H9 (cell line): Measurements from ENCODE around the gene KIF16B. TPM values are rescaled to one million over a fixed set of nuclear protein-coding genes. Genes with fewer than 3 reads are reported as not detected.

Experiments used
- DNase-seq: peaks from one replicate; pipeline ENCODE4 v3.0.0-alpha.2; 2017
- H2AFZ ChIP-seq: one replicate; pipeline ENCODE4 v1.6.1; 2013; ENCODE audit warnings: mild to moderate bottlenecking, low read length, control low read depth, moderate library complexity
- H2AK5ac ChIP-seq: 2 replicates; pipeline ENCODE4 v1.6.1; 2013; ENCODE audit warnings: low read length, control low read depth, mixed read lengths; ENCODE audit not compliant: insufficient read length
- H2BK120ac ChIP-seq: one replicate; pipeline ENCODE4 v1.6.1; 2013; ENCODE audit warnings: low read depth, mild to moderate bottlenecking, low read length, control low read depth, inconsistent platforms; ENCODE audit not compliant: poor library complexity, severe bottlenecking
- H2BK12ac ChIP-seq: 2 replicates; pipeline ENCODE4 v1.6.1; 2013; ENCODE audit warnings: low read length, control low read depth, mixed read lengths, low read depth; ENCODE audit not compliant: insufficient read length
- H2BK15ac ChIP-seq: 2 replicates; pipeline ENCODE4 v1.6.1; 2013; ENCODE audit warnings: low read depth, low read length, control low read depth
- H2BK20ac ChIP-seq: one replicate; pipeline ENCODE4 v1.6.1; 2013; ENCODE audit warnings: low read depth, mild to moderate bottlenecking, low read length, control low read depth, inconsistent platforms; ENCODE audit not compliant: poor library complexity, severe bottlenecking
- H2BK5ac ChIP-seq: 2 replicates; pipeline ENCODE4 v1.6.1; 2013; ENCODE audit warnings: low read length, control low read depth, mixed read lengths; ENCODE audit not compliant: insufficient read length
- H3K14ac ChIP-seq: 2 replicates; pipeline ENCODE4 v1.6.1; 2013; ENCODE audit warnings: low read length, control low read depth; ENCODE audit not compliant: insufficient read depth
- H3K18ac ChIP-seq: 2 replicates; pipeline ENCODE4 v1.6.1; 2013; ENCODE audit warnings: low read depth, mild to moderate bottlenecking, mixed read lengths, low read length, control low read depth; ENCODE audit not compliant: insufficient read length
- H3K23ac ChIP-seq: 2 replicates; pipeline ENCODE4 v1.6.1; 2013; ENCODE audit warnings: low read length, control low read depth, mixed read lengths, low read depth; ENCODE audit not compliant: insufficient read length
- H3K23me2 ChIP-seq: 2 replicates; pipeline ENCODE4 v1.6.1; 2013; ENCODE audit warnings: low read depth, mild to moderate bottlenecking, mixed read lengths, low read length, control low read depth; ENCODE audit not compliant: insufficient read length, poor library complexity, severe bottlenecking
- H3K27ac ChIP-seq: 2 replicates; pipeline ENCODE4 v1.5.1; 2013; ENCODE audit warnings: low read length, control low read depth, mixed read lengths, low read depth; ENCODE audit not compliant: insufficient read length
- H3K27me3 ChIP-seq: 2 replicates; pipeline ENCODE4 v1.6.1; 2013; ENCODE audit warnings: low read length, control low read depth, inconsistent platforms; ENCODE audit not compliant: insufficient read depth
- H3K4ac ChIP-seq: 2 replicates; pipeline ENCODE4 v1.6.1; 2013; ENCODE audit warnings: low read depth, mild to moderate bottlenecking, control low read depth, inconsistent platforms, low read length, moderate library complexity
- H3K4me1 ChIP-seq: 2 replicates; pipeline ENCODE4 v1.6.1; 2013; ENCODE audit warnings: low read length, control low read depth, inconsistent platforms; ENCODE audit not compliant: insufficient read depth
- H3K4me2 ChIP-seq: 2 replicates; pipeline ENCODE4 v1.6.1; 2013; ENCODE audit warnings: low read length, control low read depth, mixed read lengths; ENCODE audit not compliant: insufficient read length, insufficient read depth
- H3K56ac ChIP-seq: 2 replicates; pipeline ENCODE4 v1.6.1; 2013; ENCODE audit warnings: low read depth, mild to moderate bottlenecking, mixed read lengths, low read length, control low read depth; ENCODE audit not compliant: insufficient read length
- H3K79me1 ChIP-seq: 2 replicates; pipeline ENCODE4 v1.6.1; 2013; ENCODE audit warnings: low read depth, mild to moderate bottlenecking, moderate library complexity, low read length, control low read depth, inconsistent platforms; ENCODE audit not compliant: insufficient read depth, poor library complexity, severe bottlenecking
- H3K79me2 ChIP-seq: 2 replicates; pipeline ENCODE4 v1.6.1; 2013; ENCODE audit warnings: low read length, control low read depth, inconsistent platforms; ENCODE audit not compliant: insufficient read depth
- H3K9ac ChIP-seq: 2 replicates; pipeline ENCODE4 v1.6.1; 2013; ENCODE audit warnings: low read length, control low read depth, mixed read lengths; ENCODE audit not compliant: insufficient read length; ENCODE audit errors: extremely low read depth
- H3K9me3 ChIP-seq: one replicate; pipeline ENCODE4 v1.6.1; 2013; ENCODE audit warnings: low read depth, low read length, inconsistent platforms; ENCODE audit not compliant: control insufficient read depth
- H3T11ph ChIP-seq: one replicate; pipeline ENCODE4 v1.6.1; 2013; ENCODE audit warnings: mild to moderate bottlenecking, low read length, control low read depth, inconsistent platforms
- H4K20me1 ChIP-seq: one replicate; pipeline ENCODE4 v1.6.1; 2013; ENCODE audit not compliant: control insufficient read depth, insufficient read length, insufficient read depth
- H4K5ac ChIP-seq: 2 replicates; pipeline ENCODE4 v1.6.1; 2013; ENCODE audit warnings: low read depth, mild to moderate bottlenecking, mixed read lengths, low read length, control low read depth; ENCODE audit not compliant: insufficient read length
- H4K8ac ChIP-seq: replicated peaks from 2 replicates; pipeline ENCODE4 v1.6.1; 2013; ENCODE audit warnings: low read length, control low read depth, mixed read lengths, low read depth; ENCODE audit not compliant: insufficient read length
- H4K91ac ChIP-seq: 2 replicates; pipeline ENCODE4 v1.6.1; 2013; ENCODE audit warnings: low read depth, mild to moderate bottlenecking, moderate library complexity, mixed read lengths, low read length, control low read depth; ENCODE audit not compliant: insufficient read length
- H3K27ac Mint-ChIP-seq, 3 experiments: 2 replicates in 2 of 3; 3 replicates in 1 of 3; pipeline ENCODE4 v1.8.0; 2020 to 2021; ENCODE audit warnings: mixed read lengths in 3 of 3, mild to moderate bottlenecking in 1 of 3, moderate library complexity in 1 of 3
- H3K27me3 Mint-ChIP-seq: 2 replicates; pipeline ENCODE4 v1.8.0; 2021; ENCODE audit warnings: low read depth, mild to moderate bottlenecking, moderate library complexity, mixed read lengths
- H3K36me3 Mint-ChIP-seq, 3 experiments: 2 replicates in 2 of 3; 3 replicates in 1 of 3; pipeline ENCODE4 v1.8.0; 2020 to 2021; ENCODE audit warnings: low read depth in 3 of 3, mixed read lengths in 3 of 3; ENCODE audit not compliant: insufficient read depth in 1 of 3
- H3K4me1 Mint-ChIP-seq, 2 experiments: 2 replicates each; pipeline ENCODE4 v1.8.0; 2020; ENCODE audit warnings: mixed read lengths in 2 of 2
- H3K4me3 Mint-ChIP-seq, 2 experiments: 2 replicates in 1 of 2; 3 replicates in 1 of 2; pipeline ENCODE4 v1.8.0; 2020 to 2021; ENCODE audit warnings: mild to moderate bottlenecking in 2 of 2, mixed read lengths in 2 of 2, moderate library complexity in 1 of 2
- H3K9me3 Mint-ChIP-seq, 2 experiments: 2 replicates in 1 of 2; 3 replicates in 1 of 2; pipeline ENCODE4 v1.8.0; 2020; ENCODE audit warnings: mild to moderate bottlenecking in 2 of 2, mixed read lengths in 2 of 2, moderate library complexity in 1 of 2
- CTCF ChIP-seq: fragments of 200-600 bp; sonication (generic); conservative IDR thresholded peaks from 3 replicates; pipeline ENCODE4 v1.8.0; 2021; ENCODE audit warnings: antibody characterized with exemption, mild to moderate bottlenecking
- WGBS: extraction: QIAGEN DNeasy Blood & Tissue Kit; methylation state at CpG from one replicate; pipeline ENCODE4 v1.1.7; 2013; ENCODE audit warnings: missing lambda C conversion rate, low lambda C conversion rate, mixed read lengths; ENCODE audit not compliant: insufficient read length; ENCODE audit errors: extremely low coverage; 5-methylcytosine and 5-hydroxymethylcytosine counted together
- total RNA-seq: library from RNA; stranded (reverse); gene quantifications from 2 replicates; pipeline ENCODE4 v1.2.1, GENCODE V29; 2021

Gene KIF16B
- total RNA-seq, 1 experiment from 2014 or later, result 7.4 TPM

GRCh38 chr20:16486532-16486931 is 86.7 kb downstream of the KIF16B start:
- Histone ChIP-seq H3K79me2 (no peaks in the 10 kb centered on the region), H2BK15ac (no peak overlapping the region), H4K20me1 (no peaks in the 10 kb centered on the region), H3K9ac (no peak overlapping the region), H4K91ac (no peak overlapping the region), H3K4me1 (no peaks in the 10 kb centered on the region), H2AK5ac (no peak overlapping the region), H3T11ph (no peak overlapping the region), H3K23me2 (no peaks in the 10 kb centered on the region), H3K56ac (no peak overlapping the region), H2BK5ac (no peak overlapping the region), H3K4me2 (no peak overlapping the region), H3K79me1 (no peaks in the 10 kb centered on the region), H3K4ac (no peak overlapping the region), H2BK120ac (no peak overlapping the region), H3K14ac (no peak overlapping the region), H3K27me3 (no peaks in the 10 kb centered on the region), H2BK20ac (no peak overlapping the region), H3K18ac (no peak overlapping the region), H3K23ac (no peak overlapping the region), H4K5ac (no peak overlapping the region), H3K27ac (no peak overlapping the region), H4K8ac (no peak overlapping the region), H2BK12ac (no peak overlapping the region), H3K9me3 (no peaks in the 10 kb centered on the region), H2AFZ (no peak overlapping the region)
- H3K9me3 Mint-ChIP-seq, result no peaks in the 10 kb centered on the region; a peak in 1 of 5 replicates
- peaks cover 14 to 15% of the 10 kb centered on the region in 2 experiments for H3K4me1 Mint-ChIP-seq
- peaks cover 0 to 5% (median 3%) of the 10 kb centered on the region in 3 experiments; a peak in 4 of 7 replicates for H3K36me3 Mint-ChIP-seq
- H3K4me3 Mint-ChIP-seq, result no peak overlapping the region
- H3K27me3 Mint-ChIP-seq, result no peaks in the 10 kb centered on the region
- no CpG with 5 or more reads among the region's 6 CpGs for WGBS
- no peak overlapping the region; a peak in 1 of 7 replicates for H3K27ac Mint-ChIP-seq
- TF ChIP-seq CTCF, result no peak
- no peak for DNase-seq
